HG02885 (cell line): ENCODE measurements around the gene HHLA2.

Source experiments
- ATAC-seq: cut with Tn5 transposase; IDR thresholded peaks from one replicate; pipeline ENCODE4 v1.9.1; 2021; ENCODE audit warnings: mild to moderate bottlenecking; ENCODE audit not compliant: unreplicated experiment, poor library complexity

The HHLA2 gene

DNA sequence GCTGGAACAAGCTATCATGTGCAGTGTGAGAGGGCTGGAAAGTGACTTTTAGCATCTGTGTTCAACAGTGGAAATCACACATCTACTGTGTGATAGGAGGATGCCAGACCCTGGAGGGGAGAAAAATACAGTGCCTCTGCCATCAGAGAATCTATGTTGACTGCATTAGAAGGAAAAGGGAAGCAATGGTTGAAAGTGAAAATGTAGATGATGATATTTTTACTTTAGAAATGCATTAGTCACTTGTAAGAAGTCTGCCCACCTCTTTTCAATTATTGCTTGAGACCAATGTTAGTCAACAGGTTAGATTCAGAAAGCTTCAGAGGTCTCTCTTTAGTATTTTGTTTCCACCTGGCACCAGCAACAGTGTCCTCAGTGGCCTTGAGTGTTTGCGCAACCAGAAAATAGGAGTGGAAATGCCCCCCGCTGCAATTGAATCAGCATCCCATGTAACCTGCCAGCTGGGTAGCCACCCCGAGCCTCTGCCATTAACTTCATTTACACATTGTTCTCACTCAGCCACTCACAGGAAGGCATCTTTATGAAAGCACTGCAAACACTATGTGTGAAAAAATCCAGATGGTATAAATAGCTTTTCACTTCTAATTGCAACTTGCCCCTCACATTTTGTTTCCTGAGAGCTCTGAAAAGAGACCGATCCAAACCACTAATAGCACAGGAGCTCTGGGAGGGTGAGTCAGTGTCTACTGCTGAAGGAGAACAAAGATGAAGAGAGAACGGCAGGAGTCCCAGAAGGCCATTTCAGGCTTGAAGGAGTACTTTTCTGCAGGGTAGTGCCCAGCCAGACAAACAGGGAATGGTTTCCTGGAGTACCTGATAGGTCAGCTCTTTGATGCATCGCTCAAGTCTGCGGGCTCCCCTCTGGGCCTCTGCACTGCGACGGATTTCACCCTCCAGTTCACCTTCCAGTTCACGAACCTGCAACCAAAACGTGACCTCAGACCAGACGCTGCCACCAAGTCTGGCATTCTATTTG, 92.1 kb downstream of the HHLA2 start:
- peak; percentile 76 for ATAC-seq

DNA sequence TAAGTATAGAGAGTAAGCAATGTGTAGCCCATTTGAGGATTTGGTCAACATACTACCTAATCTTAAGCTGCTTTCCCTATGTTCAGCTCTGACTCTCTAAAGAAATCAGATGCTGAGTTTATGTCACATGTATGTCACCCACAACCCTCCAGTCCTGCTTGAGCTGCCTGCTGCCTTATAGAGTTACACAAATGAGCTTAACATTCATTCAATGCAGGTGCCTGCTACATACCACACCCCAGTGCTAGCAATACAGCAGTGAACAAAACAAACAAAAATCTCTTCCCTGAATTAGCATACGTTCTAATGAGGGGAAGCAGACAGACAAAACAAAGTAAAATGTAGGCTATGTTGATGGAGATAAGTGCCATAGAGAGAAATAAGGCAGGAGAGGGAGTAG, 93.0 kb downstream of the HHLA2 start:
- peak; percentile 15 for ATAC-seq

DNA sequence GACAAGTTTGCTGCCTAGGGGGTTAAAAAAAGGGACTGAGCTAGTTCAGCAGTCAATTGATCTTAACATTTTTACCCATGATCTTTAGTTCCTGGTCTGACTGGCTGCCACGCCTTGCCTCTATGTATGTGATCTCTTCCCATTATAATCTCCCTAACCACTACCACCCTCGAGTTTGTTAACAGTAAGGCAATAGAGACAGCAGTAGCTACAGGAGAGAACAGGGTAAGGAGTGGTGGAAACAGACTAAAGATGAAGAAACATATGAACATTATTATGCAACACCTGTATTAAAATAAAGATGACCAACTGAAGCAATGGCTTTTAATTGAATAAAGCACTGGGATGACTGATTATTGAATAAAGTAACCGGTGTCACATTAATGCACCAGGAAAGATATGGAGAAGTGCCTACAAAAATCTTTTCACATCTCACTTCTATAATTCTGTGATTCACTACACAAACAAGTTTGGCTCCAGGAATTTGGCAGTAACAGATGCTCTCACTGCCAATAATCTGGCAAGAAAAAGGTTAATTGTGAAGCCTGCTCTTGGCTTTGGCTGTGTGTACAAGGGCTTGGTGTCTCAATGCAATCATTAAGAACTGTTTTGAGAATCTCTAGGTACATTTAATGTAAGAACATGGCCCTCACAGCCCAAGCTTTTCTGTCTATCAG, 95.7 kb downstream of the HHLA2 start:
- no peak for ATAC-seq

- no peak for ATAC-seq
Measured at GRCh38 chr3:108393128-108393900, 97.0 kb downstream of the HHLA2 start.

GRCh38 chr3:108394016-108394415, 97.7 kb downstream of the HHLA2 start:
- no peak for ATAC-seq

DNA sequence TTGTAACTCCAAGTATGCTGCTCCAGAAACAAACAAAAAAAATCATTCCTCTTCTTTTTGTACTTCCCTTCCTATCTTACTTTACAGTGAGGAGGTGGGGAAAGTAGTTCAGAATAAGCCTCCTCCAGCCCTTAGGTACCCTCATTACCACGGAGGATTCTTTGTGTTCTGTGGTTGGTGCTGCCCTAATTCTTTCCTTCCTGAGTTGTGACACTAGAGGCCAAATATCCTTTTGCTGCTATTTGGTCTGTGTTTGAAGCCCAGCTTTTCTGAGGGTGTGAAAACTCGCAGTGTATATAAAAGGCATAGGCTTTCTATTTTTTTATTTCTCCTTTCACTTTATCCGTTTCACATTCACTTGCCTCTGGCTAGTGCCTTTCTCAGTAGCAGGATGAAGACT, 98.2 kb downstream of the HHLA2 start:
- no peak for ATAC-seq

DNA sequence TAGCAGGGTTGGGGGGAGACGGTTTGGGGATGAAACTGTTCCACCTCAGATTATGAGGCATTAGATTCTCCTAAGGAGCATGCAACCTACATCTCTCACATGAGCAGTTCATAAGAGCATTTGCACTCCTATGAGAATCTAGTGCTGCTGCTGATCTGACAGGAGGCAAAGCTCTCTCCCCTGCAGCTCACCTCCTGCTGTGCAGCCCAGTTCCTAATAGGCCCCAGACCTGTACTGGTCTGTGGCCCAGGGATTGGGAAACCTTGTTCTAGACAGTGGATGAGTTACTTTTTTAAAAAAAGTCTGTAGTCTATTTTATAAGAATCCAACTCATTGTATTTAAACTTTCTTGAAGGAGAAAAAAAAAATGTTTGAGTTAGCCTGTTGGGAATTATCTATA, 100.0 kb downstream of the HHLA2 start:
- ATAC-seq, result no peak

- no peak for ATAC-seq
Measured at GRCh38 chr3:108398510-108398909, 102.2 kb downstream of the HHLA2 start.

GRCh38 chr3:108401836-108402235, 105.5 kb downstream of the HHLA2 start:
- ATAC-seq, result no peak

DNA sequence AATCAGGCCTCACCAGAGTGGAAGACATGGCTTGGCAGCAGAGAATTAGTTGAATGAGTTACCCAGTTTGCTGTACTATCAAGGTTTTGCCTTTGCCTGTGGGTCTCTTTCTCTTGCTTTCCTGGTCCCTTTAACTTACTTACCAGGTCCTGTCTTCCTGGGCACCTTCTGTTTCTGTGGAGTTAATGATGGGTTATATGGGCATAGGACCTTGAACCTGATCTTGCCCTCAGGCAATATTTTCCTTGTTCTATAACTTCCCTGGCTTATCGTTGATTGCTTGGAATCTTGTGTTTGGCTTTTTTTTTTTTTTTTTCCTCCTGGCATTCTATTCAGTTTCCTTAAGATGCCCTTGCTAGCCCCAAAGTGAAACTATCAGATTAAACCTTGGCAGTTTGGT, 106.8 kb downstream of the HHLA2 start:
- no peak for ATAC-seq

GRCh38 chr3:108403686-108404345, 107.5 kb downstream of the HHLA2 start:
- no peak for ATAC-seq

DNA sequence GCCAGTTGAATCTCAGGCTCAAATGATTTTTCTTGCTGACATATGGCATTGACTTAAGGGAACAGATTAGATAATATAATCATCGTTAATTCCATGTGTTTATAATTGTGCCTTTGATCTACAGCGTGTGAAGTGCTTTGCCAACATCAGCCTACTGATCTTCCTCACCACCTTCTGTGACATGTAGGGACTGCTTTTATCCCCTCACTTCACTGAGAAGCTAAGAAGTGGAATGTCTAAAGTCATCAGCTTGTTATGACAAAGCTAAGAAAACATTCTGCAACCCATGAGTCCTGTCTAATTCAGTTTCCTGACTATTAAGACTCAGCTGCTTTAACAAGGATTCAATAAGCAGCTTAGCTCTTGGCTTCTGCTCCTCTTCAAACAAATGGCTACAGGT, 108.0 kb downstream of the HHLA2 start:
- no peak for ATAC-seq

- peak; percentile 20 for ATAC-seq
Measured at GRCh38 chr3:108406063-108406660, 109.8 kb downstream of the HHLA2 start.

DNA sequence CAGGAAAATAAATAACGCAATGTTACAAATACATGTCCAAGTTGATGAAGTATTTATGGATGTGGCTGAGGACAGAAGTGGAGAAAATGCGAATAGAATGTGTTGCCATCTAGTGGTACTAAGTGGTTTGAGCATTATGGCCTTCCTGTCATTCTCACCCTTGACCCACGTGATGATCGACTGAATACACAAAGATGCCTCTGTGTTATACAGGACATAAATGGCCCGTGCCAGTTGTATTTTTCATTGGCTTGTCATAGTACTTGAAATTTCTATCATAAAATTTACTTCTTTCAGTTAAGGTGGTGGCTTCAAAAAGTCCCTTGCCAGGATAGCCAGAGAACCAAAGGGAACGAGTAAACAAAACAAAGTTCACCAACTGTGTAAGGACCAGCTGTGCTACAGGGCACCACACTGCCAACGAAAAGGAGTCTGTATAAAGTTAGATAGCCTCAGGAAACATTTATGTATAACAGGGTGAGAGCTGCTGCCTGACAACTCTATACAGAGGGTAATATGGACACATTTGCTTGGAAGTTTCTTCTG, 110.4 kb downstream of the HHLA2 start:
- peak; percentile 97 for ATAC-seq

GRCh38 chr3:108407886-108408285, 111.5 kb downstream of the HHLA2 start:
- no peak for ATAC-seq

GRCh38 chr3:108408883-108409799, 112.8 kb downstream of the HHLA2 start:
- ATAC-seq, result no peak

- ATAC-seq, result no peak
Measured at GRCh38 chr3:108409800-108410178, 113.4 kb downstream of the HHLA2 start.

- no peak for ATAC-seq
Measured at GRCh38 chr3:108410531-108410984, 114.2 kb downstream of the HHLA2 start.
